DMS79 (cell line): Measurements from ENCODE around the gene KATNAL1.

Experiments
- DNase-seq: peaks from one replicate; lab custom pipeline; 2025; lab: John Stamatoyannopoulos, UW

Gene KATNAL1

DNA sequence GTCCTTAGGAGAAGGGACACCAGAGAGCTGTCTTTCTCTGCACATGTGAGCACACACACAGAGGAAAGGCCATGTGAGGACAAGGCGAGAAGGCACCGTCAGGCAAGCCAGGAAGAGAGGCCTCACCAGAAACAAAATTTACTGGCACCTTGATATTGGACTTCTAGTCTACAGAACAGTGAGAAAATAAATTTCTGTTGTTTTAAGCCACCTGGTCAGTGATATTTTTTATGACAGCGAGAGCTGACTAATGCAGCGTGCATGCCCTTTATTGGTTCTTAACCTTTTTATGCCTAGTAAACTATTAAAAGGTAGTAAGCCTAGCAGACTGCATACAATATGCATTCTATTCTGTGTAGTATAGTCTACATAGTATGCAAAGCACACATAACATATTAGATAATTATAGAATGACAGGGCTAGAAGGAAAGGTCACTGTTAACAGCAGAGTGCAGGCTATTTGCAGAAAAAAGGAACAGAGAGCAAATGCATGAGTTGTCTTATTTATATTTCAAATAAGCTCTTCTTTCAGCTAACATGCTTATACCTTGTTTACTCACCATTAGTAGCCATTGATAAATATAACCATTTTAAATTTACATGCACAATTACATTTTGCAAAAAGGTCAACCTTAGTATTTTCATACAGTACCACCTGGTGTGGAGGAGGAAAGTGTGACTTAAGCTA is 25.2 kb upstream of the KATNAL1 start:
- DNase-seq, result no peak

DNA sequence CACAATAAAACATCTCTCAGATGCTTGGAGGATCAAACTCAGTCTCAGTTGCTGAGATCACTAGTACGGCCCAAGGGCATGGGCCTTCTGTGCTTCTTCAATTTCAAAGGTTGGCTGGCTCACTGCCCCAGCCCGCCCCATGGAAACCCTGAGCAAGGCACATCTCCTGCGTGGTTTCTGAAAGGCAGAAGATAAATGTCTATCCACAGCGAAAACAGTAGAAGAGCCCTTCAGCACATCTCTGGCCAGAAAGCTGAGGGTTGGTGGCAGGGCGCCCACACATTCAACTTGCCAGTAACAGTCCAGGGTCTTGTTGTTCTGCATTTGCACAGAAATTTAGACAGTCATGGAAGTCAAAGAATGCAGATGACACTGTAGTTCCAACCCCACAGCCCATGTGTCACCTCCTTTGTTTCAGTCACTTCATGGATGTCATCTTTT is 24.0 kb upstream of the KATNAL1 start:
- DNase-seq, result no peak

DNA sequence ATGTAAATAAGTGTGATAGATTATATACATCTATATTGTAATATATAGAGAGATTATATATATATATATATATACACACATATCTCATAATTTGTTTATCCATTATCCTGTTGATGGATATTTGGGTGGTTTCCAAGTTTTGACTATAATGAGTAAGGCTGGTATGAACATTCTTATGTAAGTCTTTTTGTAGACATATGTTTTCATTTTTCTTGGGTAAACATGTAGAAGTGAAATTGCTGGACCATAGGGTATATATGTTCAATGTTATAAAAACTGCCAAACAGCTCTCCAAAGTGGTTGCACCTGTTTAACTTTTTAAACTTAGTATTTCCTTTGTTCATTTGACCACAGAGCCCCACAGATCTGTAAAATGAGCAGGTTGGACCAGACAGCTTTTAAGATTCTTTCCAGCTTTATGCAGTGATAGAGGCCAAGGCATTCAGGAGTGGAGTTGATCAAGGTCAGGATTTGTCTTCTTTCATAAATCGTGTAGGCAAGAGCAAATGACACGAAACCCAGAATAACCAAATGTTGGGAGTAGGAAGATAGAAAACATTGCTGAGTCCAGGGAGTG is 21.7 kb upstream of the KATNAL1 start:
- no peak for DNase-seq

DNA sequence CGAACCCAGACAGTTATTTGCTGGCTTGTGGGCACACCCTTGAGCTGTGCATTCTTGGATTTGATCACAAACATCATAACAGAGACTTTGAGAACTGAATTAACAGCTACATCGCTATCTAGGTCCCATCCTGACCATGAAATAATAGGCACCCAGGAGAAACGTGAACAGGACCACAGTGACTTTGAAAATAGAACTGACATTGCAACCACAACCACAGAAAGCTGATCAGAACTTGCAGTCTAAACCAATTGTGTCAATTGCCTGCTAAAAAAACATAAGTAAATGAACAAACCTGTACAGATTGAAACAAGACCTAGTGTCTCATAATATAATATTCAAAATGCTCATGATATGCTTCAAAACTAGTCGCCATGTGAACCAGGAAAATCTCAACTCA is 18.3 kb upstream of the KATNAL1 start:
- no peak for DNase-seq

DNA sequence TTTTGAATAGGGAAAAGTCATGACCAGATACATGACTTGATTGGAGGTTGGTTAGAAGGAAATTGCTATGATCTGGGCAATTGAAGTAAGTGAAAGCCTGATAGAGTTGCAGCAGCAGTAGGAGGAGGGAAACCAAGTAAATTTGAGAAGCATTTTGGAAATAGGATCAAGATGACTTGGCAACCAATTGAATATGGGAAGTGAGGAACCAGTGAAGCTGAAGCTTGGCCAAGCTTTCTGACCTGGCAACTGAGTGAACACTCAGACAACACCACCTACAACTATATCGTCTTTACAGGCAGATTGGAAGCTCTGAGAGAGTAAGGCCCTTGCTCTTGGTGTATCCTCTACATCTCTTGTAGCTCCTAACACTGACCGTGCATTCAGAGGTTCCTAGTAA is 16.2 kb upstream of the KATNAL1 start:
- no peak for DNase-seq

DNA sequence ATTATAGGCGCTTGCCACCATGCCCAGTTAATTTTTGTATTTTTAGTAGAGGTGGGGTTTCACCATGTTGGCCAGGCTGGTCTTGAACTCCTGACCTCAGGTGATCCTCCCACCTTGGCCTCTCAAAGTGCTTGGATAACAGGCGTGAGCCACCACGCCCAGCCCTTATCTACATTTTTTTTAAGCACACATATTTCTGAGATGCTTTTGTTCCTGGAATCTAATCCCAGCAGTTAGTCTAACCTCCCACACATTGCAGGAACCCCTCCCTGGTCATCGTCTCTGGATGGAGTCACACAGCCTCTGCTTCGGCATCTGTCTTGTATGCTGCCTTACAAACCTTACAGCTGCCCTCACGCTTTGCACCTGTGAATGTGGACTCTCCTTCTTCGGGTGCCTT is 15.1 kb upstream of the KATNAL1 start:
- no peak for DNase-seq

DNA sequence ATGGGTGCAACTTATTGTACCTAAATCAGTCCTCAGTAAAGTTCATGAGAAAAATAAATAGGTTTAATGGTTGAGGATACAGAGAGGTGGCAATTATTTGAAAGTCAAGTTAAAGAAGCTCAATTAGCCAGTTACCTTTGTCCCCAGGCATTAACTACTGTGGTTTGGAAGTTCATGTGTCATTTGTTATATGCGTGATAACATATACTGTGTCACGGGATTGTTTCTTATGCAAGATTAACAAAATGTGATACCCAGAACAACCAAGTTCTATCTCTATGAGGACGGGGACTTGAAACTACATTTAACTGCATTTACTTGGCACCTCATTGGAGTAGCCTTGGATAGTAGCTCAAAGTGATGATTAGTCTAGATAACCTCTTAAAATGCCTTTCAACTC is 13.9 kb upstream of the KATNAL1 start:
- no peak for DNase-seq

DNA sequence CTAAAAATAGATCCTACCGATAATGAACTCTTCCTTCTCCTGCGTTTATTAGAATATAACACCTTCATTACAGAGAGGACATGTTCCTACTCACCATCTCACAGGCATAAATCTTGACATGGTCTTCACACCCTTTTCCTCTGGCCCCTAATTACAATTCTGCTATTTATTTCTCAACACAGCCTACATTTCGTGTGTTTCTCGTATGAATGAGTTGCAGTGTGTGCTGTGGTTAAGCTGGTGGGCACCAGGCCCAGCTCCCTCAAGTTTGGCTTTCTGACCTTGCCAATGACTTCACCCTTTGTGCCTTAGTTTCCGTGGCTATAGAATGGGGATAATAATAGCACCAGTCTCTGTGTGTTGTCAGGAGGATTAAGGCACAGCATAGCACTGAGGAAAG is 12.3 kb upstream of the KATNAL1 start:
- DNase-seq, result no peak

DNA sequence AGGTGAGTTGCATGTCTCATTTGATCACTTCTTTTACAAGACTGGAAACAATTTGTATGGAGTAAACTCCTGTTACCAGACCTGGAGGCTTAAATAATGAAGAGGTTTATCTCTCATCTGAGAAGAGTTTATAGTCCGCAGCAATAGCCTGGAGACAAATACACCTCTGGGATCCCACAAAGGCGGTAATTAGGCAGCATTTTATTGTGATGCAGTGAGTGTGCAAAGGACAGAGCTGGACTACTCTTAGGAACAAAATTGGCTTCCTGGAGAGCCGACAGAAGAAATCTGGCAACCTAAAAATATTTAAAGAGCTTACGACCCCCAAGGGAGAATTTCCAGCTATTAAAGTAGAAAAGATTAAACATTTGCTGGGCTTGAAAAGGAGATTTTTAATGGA is 11.8 kb upstream of the KATNAL1 start:
- peak; percentile 6 for DNase-seq

DNA sequence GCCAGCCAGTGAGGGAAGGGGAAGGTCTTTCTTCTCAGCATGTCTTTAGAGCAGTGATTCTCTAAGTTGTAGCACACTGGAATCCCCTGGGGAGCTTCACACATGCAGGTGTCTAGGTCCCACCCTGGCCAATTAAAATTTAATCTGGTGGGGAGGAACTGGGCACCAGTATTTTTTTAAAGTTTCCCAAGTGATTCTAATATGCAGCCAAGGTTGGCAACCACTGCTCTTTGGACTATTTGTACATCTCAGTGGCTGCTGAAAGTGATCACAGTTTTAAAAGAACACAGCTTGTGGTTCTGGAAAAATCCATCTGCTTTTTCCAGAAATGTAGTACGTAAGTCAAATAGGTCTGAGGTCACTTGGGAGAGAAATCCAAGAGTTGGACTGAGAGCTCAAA is 10.7 kb upstream of the KATNAL1 start:
- DNase-seq, result no peak

DNA sequence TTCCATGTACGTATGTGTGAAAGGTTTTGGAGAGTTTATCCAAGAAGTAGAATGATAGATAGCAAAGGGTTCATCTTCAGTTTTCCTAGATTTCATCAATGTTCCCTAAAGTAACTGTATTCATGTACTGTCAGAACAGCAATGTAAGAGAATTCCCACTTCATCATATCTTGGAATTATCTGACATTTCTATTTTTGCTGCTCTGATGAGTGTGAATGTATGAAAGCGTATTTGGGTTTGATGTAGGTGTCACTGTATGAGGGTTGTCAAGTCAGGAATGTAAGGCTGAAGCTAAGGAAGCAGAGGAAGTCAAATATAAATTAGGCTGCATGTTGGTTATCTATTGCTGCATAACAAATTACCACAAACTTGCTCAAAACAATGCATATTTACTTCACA is 7.2 kb upstream of the KATNAL1 start:
- no peak for DNase-seq

DNA sequence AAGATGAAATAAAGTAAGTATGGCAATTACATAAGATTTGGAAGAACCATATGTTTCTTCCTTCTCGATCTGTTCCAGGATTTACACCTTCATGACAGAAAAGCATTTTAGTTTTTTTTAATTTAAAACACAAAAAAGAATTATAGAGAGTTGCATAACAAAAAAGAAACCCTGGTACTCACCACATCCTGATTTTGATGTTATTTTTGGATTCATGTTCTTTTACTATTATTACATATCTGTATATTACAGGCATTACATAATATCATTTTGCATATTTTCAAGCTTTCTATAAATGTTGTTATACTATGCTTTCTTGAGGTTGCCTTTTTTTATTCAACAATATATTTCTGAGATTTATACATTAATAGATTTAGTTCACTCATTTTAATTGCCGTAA is 6.7 kb upstream of the KATNAL1 start:
- no peak for DNase-seq

DNA sequence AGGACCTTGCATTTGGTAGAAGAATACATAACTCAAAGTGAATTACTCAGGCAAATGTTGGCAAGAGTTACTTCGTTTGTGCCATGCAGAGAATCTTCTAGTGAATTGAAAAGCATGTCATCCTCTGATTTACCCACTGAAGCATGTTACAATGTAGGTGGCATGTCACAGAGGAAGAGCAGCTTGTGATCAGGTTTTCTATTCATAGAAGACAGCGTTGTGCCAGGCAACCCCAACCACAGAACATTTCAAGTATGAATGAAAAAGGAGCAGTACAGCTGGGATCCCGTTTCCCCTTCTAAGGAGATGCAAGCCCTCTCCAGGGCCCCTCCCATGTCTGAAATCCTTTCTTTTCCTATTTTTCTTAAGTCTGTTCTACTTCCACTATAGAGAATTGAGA is 6.0 kb upstream of the KATNAL1 start:
- no peak for DNase-seq

DNA sequence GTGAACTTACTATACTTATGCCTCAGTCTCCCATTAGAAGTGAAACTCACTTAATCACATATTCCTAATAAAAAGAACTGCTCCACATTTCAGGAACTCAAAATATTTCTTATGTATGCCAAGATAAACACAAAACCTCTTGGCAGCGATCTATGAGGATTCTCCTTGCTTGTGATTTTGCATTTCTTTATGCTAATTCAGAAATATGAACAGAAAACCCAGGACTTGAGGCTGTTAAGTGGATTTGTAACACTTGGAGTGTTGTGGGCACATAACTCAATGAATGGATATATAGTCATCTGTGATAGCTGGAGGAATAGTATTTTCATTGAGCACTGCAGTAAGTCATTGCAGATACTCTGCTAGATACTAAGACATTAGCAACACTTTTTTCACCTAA is 5.6 kb upstream of the KATNAL1 start:
- DNase-seq, result no peak

DNA sequence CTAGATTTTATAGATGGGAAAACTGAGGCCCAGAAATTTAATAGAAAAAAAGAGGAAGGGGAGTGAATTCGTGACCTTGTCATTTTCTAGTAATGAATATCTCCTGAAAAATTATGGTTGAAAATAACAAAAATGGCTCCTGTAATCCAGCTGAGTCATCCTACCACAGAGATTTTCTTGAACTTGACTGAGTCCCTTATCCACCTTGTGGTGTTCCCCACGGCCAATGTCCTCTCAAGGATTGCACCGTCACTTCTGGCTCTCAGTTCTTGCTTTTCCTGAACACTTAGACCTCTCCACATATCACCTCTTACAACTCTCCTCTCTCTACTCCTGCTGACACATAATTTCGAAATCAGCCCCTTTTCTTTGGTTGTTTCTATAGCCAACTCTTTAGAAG is 1.2 kb upstream of the KATNAL1 start:
- DNase-seq, result no peak

DNA sequence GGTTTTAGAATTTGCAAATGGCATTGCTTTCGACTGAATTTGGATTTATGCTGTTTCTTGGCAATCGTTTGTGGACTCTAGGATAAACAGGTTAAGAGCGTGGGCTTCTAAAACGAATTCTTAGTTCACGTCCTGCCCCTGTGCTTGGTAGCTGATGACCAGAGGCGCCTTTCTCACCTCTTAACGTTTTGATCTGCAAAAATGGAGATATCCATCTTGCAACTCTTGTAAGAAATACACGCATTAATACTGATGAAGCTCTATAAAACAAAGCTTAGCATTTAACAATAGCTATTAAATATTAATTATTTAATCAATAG is 580 bp upstream of the KATNAL1 start:
- no peak for DNase-seq

DNA sequence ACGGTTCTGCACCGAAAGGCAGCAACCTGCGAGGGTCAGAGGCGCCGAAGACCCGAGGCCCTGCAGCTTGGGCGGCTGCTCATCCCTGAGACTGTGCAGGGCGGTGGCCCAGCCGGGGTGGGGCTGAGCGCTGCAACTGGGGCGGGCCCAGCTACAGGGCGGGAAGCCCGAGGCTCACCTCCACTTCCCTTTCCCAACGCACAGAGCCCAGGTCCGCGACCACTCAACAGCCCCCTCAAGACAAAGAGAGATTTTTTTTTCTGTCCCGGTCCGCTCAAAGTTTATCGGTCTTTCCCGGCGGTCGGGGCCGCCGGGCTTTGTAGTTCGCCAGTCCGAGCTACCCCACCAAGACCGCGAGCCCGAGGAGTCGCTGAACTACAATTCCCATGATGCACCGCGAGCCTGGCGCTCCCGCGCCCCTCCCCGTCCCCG is 573 bp downstream of the KATNAL1 start:
- peak; percentile 91 for DNase-seq

DNA sequence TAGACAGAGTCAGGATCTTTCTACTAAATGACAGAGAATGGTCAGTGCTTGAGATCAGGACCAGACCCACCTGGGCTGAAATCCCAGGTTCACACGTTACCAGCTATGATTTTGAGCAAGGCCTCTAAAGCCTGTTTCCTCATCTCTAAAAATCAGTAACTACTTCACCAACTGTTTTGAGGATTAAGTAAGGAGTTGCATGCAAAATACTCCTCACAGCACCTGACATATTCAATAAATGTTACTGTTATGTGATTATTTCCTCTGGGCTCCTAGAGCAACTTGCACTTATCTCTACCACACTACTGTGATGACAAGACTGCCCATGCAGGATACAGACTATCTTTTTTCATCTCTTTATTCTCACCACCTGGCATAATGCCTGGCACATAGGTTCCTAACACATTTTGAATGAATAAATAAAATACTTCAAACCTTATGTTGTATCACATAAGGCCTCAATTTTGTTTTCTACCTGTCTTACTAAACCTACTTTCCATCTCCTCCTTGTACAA is 1.8 kb downstream of the KATNAL1 start:
- DNase-seq, result no peak

DNA sequence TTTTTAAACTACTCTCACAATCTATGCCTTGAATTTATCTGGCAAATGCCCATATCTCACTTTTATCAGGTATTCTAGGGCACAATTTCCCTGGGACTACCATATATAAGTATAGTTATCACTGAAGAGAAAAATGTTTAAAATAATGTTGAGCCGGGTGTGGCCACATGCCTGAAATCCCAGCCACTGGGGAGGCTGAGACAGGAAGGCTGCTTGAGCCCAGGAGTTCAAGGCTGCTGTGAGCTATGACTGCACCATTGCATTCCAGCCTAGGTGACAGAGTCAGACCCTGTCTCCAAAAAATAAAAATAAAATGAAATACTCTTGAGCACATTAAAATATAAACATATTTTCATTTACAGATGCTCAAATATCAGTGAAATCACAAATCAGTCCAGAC is 4.1 kb downstream of the KATNAL1 start:
- no peak for DNase-seq

DNA sequence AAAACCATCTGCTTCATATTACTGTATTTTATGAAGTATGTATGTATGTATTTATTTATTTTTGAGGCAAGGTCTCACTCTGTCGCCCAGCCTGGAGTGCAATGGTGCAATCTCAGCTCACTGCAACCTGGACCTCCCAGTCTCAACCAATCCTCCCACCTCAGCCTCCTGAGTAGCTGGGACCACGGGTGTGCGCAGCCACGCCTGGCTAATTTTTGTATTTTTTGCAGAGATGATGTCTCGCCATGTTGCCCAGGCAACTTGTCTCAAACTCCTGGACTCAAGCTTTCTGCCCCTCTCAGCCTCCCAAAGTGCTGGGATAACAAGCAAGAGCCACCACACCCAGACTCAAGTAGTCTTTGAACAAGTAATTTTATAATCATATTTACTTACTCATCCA is 5.5 kb downstream of the KATNAL1 start:
- DNase-seq, result peak; percentile 14

DNA sequence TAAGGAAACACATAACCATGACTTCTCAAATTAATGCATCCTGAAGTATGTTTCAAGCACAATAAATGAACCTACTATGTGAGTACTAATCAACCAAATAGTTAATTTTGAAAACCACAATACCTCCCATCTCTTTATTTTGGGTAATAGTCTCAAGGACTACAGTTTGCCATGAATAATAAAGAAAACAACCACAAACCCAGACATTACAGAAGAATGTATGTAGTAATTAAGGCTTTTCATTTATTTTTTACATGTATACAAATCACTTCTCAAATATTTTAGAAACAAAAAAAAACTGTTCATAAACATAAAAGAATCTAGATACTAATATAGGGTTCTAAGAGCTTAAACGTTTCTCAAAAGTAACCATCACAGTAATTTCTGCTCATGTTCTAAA is 6.8 kb downstream of the KATNAL1 start:
- DNase-seq, result no peak

DNA sequence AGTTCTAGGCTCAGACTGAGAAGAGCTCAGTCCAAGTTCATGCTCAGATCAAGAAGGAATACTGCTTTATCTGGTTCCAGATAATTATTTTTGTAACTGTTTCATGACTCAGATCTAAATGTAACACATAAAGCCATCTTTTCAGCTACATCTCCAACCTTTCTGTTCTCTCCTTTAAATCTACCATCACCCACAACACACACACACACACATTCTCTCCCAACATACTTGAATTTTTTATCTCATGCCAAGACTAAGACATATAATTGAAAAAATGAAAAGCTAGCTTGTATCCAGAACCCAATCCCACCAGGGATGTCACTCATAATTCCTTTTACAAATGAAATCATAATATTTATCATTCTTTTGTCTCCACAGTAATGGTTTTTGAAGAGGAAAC is 7.6 kb downstream of the KATNAL1 start:
- no peak for DNase-seq

DNA sequence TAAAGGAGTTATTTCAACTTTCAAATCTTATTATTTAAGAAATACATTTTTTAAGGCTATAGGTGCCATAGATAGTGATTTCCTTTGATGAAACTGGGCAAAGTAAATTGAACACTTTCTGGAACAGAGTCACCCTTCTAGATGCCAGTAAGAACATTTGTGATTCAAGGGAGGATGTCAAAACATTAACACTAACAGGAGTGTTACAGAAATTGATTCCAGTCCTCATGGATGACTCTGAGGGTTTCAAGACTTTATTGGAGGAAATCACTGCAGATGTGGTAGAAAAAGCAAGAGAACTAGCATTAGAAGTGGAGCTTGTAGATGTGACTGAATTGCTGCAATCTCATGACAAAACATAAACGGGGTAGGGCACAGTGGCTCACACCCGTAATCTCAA is 12.2 kb downstream of the KATNAL1 start:
- no peak for DNase-seq

DNA sequence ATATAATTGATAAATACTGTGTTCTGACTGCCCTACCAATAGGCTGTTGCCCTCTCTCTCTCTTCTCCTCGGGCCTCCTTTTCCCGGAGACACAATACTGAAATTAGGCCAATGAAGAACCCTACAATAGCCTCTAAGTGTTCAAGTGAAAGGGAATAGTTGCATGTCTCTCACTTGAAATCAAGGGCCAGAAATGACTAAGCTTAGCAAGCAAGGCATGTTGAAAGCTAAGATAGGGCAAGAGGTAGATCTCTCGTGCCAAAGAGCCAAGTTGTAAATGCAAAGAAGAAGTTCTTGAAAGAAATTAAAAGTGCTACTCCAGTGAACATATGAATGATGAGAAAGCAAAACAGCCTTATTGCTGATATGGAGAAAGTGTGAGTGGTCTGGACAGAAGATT is 13.3 kb downstream of the KATNAL1 start:
- DNase-seq, result no peak
